Smooth muscle cell of the brain vasculature (primary cell): ENCODE measurements around the gene NRIP3.

Source experiments
- DNase-seq: peaks from one replicate; pipeline ENCODE4 v3.0.0-alpha.2; 2012; ENCODE audit warnings: low read depth, low spot score

Gene NRIP3

DNA sequence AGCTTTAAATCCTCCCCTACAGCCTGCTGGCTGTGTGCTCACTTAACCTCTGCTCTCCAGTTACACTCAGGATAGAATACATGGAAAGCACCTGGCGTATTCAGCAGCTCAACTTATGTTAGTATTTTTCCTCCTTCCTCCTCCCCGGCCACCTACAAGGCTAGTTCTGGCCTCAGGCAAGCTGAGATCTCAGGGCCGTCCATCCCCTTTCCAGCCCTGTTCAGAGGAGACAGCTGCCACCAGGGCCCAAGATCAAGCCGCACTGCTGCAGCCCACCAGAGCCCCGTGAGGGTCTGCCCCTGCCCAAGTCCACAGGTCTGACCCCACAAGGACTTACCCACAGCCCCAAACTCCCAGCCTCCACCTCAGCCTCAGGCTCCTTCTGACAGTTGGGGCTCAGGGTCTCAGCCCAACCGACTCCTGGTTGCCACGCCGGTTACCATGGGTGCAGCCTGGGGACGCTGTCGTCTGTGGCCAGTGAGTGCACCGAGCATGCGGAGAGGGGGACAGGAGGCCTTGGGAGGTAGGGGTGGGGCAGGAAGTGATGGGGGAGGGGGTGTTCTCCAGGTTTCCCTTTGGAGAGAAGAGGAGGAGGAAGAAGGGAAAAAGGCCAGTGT lies 71.1 kb downstream of the NRIP3 start, which contains the start of gene C11orf16:
Gene C11orf16 (minus strand): TSS at position 384 of the 617 bp plus-strand sequence. CDS start 639 bp downstream, outside the sequence.
- DNase-seq, result no peak
